ENCODE data around the gene CACNB4. TPM values are rescaled to one million over a fixed set of nuclear protein-coding genes. Genes with fewer than 3 reads are reported as not detected.
A peak's percentile ranks its signal among the peaks of the same experiment; 100 is the strongest.
"Not testable (repeated sequence)": the region's sequence is repeated elsewhere in the genome, so short reads cannot be mapped to it uniquely, and the experiment has no call there.

CACNB4 gene
- 1.0 TPM for polyA plus RNA-seq (2013, experiment 1 of 2; ENCODE audit: insufficient read length)
- 1.2 TPM for polyA plus RNA-seq (2013, experiment 2 of 2; ENCODE audit: insufficient read length)

GRCh38 chr2:152098496-152099366, at the start of gene CACNB4:
TSS of gene CACNB4 (minus strand) at chr2:152099044.
- no peak for DNase-seq

GRCh38 chr2:152134488-152135280, 35.8 kb upstream of the CACNB4 start:
- DNase-seq = no peak

- no peak for DNase-seq
These were observed 33.5 kb upstream of the CACNB4 start for GRCh38 chr2:152132306-152132705.

- no peak for DNase-seq
These were observed 28.8 kb upstream of the CACNB4 start for GRCh38 chr2:152127628-152128027.

GRCh38 chr2:152126664-152127063, 27.8 kb upstream of the CACNB4 start:
- no peak for DNase-seq

GRCh38 chr2:152122161-152122560, 23.3 kb upstream of the CACNB4 start:
- no peak for DNase-seq

GRCh38 chr2:152120430-152120829, 21.6 kb upstream of the CACNB4 start:
- no peak for DNase-seq

GRCh38 chr2:152115952-152116351, 17.1 kb upstream of the CACNB4 start:
- DNase-seq = no peak

- DNase-seq = no peak
These were observed 15.5 kb upstream of the CACNB4 start for GRCh38 chr2:152114366-152114765.

- not testable (repeated sequence) for DNase-seq
These were observed 8.3 kb upstream of the CACNB4 start for GRCh38 chr2:152107140-152107539.

GRCh38 chr2:152106464-152106863, 7.6 kb upstream of the CACNB4 start:
- no peak for DNase-seq

- no peak for DNase-seq
These were observed 4.4 kb upstream of the CACNB4 start for GRCh38 chr2:152103271-152103670.

GRCh38 chr2:152100961-152101360, 2.1 kb upstream of the CACNB4 start:
- no peak for DNase-seq

GRCh38 chr2:152099367-152100050, 665 bp upstream of the CACNB4 start:
- DNase-seq = peak; percentile 18

GRCh38 chr2:152097801-152098495, 896 bp downstream of the CACNB4 start:
- no peak for DNase-seq

- peak; percentile 35 for DNase-seq
These were observed 1.5 kb downstream of the CACNB4 start for GRCh38 chr2:152097290-152097800.

GRCh38 chr2:152095146-152095545, 3.7 kb downstream of the CACNB4 start:
- DNase-seq = no peak

- no peak for DNase-seq
These were observed 4.8 kb downstream of the CACNB4 start for GRCh38 chr2:152094014-152094413.

GRCh38 chr2:152093464-152093863, 5.4 kb downstream of the CACNB4 start:
- DNase-seq = no peak

GRCh38 chr2:152092095-152092494, 6.7 kb downstream of the CACNB4 start:
- no peak for DNase-seq

- not testable (repeated sequence) for DNase-seq
These were observed 8.1 kb downstream of the CACNB4 start for GRCh38 chr2:152090726-152091125.

- no peak for DNase-seq
These were observed 9.6 kb downstream of the CACNB4 start for GRCh38 chr2:152089238-152089637.

Data from fibroblast of skin of scalp (primary cell).